GM21723 (cell line): Measurements from ENCODE around the gene GHDC.
"Not testable (repeated sequence)": the region's sequence is repeated elsewhere in the genome, so short reads cannot be mapped to it uniquely, and the experiment has no call there.

Experiments
- ATAC-seq: cut with Tn5 transposase; IDR thresholded peaks from one replicate; pipeline ENCODE4 v1.9.1; 2021; ENCODE audit warnings: mild to moderate bottlenecking, moderate library complexity; ENCODE audit not compliant: unreplicated experiment

The GHDC gene

GRCh38 chr17:42193969-42194899, at the start of gene GHDC:
Gene GHDC (minus strand): TSS chr17:42194494. CDS start chr17:42193581, 913 bp downstream.
- peak; percentile 80 for ATAC-seq

GRCh38 chr17:42243493-42243982, 49.2 kb upstream of the GHDC start:
- ATAC-seq, result no peak

GRCh38 chr17:42241871-42242270, 47.6 kb upstream of the GHDC start:
- no peak for ATAC-seq

GRCh38 chr17:42240863-42241262, 46.6 kb upstream of the GHDC start:
- ATAC-seq, result not testable (repeated sequence)

GRCh38 chr17:42240201-42240600, 45.9 kb upstream of the GHDC start:
- no peak for ATAC-seq

GRCh38 chr17:42239576-42239975, 45.3 kb upstream of the GHDC start:
- ATAC-seq, result not testable (repeated sequence)

GRCh38 chr17:42236760-42237159, 42.5 kb upstream of the GHDC start:
- ATAC-seq, result no peak

- ATAC-seq, result no peak
Measured at GRCh38 chr17:42233994-42234393, 39.7 kb upstream of the GHDC start.

- no peak for ATAC-seq
Measured at GRCh38 chr17:42233156-42233555, 38.9 kb upstream of the GHDC start.

GRCh38 chr17:42230225-42230624, 35.9 kb upstream of the GHDC start:
- ATAC-seq, result no peak

GRCh38 chr17:42227849-42228700, 33.8 kb upstream of the GHDC start:
- no peak for ATAC-seq

GRCh38 chr17:42225646-42226045, 31.4 kb upstream of the GHDC start:
- no peak for ATAC-seq

- no peak for ATAC-seq
Measured at GRCh38 chr17:42224651-42225050, 30.4 kb upstream of the GHDC start.

GRCh38 chr17:42221886-42222745, 27.8 kb upstream of the GHDC start:
- no peak for ATAC-seq

GRCh38 chr17:42219280-42219679, 25.0 kb upstream of the GHDC start:
- ATAC-seq, result not testable (repeated sequence)

- no peak for ATAC-seq
Measured at GRCh38 chr17:42214156-42214555, 19.9 kb upstream of the GHDC start.

- ATAC-seq, result no peak
Measured at GRCh38 chr17:42212382-42212781, 18.1 kb upstream of the GHDC start.

GRCh38 chr17:42211921-42212341, 17.6 kb upstream of the GHDC start:
- ATAC-seq, result not testable (repeated sequence)

GRCh38 chr17:42210046-42210445, 15.8 kb upstream of the GHDC start:
- ATAC-seq, result no peak

GRCh38 chr17:42206153-42206612, 11.9 kb upstream of the GHDC start:
- not testable (repeated sequence) for ATAC-seq
